Measurements from ENCODE around the gene MFN2. TPM values are rescaled to one million over a fixed set of nuclear protein-coding genes. Genes with fewer than 3 reads are reported as not detected.

The MFN2 gene
- total RNA-seq, 2 experiments from 2014 or later, result 78.1 to 84.2 TPM

DNA sequence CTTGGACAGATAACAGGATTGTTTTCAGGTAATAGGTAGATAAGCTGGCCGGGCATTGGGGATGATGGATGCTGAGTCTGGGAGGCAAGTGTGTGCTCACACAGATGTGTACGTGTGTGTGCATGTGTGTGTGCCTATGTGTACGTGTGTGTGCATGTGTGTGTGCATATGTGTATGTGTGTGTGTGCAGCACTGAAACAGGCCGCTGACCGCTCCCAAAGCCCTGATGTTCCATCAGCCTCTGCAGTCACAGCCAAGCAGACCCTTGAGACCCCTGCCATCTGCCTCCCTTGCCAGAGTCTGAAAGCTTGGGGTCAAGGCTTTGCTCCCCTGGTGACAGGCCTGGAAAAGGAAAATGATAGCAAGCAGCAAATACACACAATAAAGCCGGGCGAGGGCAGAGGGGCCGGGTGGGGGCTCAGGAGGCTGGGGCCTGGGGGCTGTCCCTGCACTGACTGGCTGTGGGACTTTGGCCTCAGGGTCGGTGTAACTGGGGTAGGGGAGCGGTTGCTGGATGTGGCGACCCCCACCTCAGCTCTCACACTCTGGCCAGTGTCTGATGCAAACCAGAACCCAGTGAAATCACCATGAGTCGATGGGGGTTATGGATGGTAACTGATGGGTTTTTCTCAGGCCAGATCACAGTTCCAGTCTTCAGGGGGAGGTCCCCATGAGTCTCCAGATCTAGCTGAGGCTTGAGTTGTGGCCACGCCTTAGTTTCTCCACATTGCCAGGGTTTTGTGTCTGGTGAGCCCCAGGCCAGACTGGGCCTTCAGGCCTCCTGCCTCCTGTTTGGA lies 73.7 kb downstream of the MFN2 start:
- DNase-seq, result no peak
- Mint-ChIP-seq H3K27ac (no peak overlapping the region), H3K27me3 (peaks cover 3% of the 10 kb centered on the region), H3K36me3 (no peaks in the 10 kb centered on the region), H3K9me3 (no peaks in the 10 kb centered on the region), H3K4me1 (peaks cover 40% of the 10 kb centered on the region), H3K4me3 (no peak overlapping the region)

DNA sequence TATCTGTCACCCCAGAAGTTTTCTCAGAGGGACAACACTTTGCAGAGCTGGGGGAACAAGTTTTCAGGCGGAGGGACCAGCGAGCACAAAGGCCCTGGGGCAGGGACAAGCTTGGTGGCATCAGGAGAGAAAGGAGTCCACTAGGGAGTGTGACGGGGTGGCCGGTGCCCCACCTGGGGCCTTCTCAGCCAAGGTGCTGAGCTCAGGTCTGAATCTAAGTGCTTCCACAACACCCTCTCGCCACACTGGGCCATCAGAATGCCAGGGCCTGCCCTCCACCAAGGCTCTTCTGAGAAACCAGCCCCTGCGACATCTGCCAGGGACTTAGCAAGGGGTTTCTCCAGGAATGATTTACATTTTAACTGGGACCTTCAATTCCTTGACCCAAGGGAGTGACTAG lies 75.0 kb downstream of the MFN2 start:
- no peak for DNase-seq
- peaks cover 50% of the 10 kb centered on the region for H3K4me1 Mint-ChIP-seq
- peaks cover 10% of the 10 kb centered on the region for H3K27me3 Mint-ChIP-seq
- peaks cover 2% of the 10 kb centered on the region for H3K36me3 Mint-ChIP-seq
- no peak overlapping the region for H3K27ac Mint-ChIP-seq
- H3K9me3 Mint-ChIP-seq, result no peaks in the 10 kb centered on the region
- H3K4me3 Mint-ChIP-seq, result no peak overlapping the region

DNA sequence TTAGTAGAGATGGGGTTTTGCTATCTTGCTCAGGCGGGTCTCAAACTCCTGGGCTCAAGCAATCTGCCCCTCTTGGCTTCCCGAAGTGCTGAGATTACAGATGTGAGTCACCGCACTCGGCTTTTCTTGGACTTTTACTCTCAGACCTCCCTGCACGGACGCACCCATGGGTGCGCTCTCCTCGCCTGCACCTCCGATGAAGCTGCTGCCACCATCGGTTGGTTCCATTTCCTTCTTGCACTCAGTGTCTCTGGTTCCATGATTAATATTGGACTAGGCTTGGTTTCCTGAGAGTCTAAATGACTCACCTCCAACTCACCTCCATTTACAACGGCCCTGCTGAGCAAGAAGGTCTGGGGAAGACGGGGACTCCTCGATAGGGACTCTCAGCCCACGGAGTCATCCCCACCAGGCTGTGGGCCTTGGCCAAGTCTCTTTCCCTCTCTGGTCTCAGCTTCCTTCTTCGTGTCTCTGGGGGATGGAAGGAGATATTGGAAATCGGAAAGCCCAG lies 76.1 kb downstream of the MFN2 start:
- Mint-ChIP-seq H3K4me1 (peaks cover 50% of the 10 kb centered on the region), H3K4me3 (no peak overlapping the region), H3K36me3 (peaks cover 2% of the 10 kb centered on the region), H3K27ac (peak overlapping the region; percentile 40), H3K27me3 (peaks cover 13% of the 10 kb centered on the region), H3K9me3 (no peaks in the 10 kb centered on the region)
- DNase-seq, result no peak

DNA sequence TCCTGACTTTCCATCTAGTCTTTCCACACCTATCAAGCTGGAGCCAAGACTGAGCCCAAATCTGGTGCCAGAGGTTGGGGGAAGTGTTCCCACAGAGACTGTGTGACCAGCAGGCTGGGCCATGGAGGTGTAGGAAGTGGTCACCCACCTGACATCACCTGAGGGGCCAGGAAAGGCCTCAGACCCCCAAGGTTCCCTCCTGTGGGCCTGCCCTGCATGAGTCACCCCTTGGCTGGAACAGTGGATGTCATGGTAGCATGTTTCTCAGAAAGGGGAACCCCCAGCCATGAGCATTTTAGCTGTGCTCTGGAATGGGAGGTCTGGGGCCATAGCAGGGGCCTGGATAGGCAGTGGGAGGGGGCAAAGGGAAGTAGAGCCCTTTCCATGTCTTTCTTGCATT lies 77.1 kb downstream of the MFN2 start:
- Mint-ChIP-seq H3K27ac (peak overlapping the region; percentile 39), H3K4me3 (no peak overlapping the region), H3K27me3 (peaks cover 22% of the 10 kb centered on the region), H3K4me1 (peaks cover 43% of the 10 kb centered on the region), H3K9me3 (no peaks in the 10 kb centered on the region), H3K36me3 (peaks cover 4% of the 10 kb centered on the region)
- peak; percentile 67 for DNase-seq

DNA sequence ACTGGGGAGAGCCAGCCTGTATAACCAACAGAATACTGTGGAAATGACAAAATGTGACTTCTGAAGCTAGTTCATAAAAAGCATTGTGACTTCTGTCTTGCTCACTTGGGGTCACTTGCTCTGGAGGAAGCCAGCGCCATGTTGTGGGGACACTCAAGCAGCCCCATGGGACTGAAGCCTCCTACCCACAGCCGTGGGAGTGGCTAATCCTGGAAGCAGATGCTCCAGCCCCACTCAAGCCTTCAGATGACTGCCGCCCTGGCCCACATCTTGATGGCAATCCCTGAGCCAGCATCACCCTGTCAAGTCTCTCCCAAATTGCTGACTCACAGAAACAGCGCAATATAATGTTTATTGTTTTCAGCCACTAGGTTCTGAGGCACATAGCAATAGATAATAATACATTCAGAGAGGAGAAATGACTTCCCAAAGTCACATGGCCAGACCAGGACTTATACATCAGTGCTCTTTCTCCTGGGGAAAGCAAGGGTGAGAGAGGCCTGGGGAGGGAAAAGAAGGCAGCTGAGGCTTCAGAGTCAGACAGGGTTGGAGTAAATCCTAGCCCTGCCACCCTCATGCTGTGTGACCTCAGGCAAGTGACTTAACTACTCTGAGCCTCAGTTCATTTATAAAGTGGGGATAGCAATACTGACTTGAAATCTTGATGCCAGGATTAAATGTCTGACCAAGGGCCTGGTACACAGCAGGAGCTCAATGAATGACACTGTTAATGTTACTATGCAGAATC lies 77.9 kb downstream of the MFN2 start:
- Mint-ChIP-seq H3K36me3 (peaks cover 4% of the 10 kb centered on the region), H3K4me1 (peaks cover 46% of the 10 kb centered on the region), H3K27me3 (peaks cover 24% of the 10 kb centered on the region), H3K27ac (no peak overlapping the region), H3K4me3 (no peak overlapping the region), H3K9me3 (no peaks in the 10 kb centered on the region)
- DNase-seq, result no peak

DNA sequence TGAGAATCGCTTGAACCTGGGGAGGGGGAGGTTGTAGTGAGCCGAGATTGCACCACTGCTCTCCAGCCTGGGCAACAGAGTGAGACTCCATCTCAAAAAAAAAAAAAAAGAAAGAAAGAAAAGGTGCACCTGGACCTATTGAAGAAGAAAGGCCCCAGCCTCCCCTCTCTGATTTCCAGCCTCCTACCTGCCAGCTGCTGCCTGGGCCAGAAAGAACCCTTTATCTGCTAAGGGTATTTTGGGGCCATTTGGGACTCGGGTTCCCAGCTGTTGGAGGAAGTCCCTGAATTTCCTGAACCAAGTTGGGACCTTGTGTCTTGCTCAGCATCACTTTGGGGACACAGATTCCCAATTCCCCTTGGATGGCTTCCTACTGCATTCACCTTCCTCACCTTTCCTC lies 79.0 kb downstream of the MFN2 start:
- H3K27ac Mint-ChIP-seq, result no peak overlapping the region
- H3K36me3 Mint-ChIP-seq, result peaks cover 4% of the 10 kb centered on the region
- no peak for DNase-seq
- peak overlapping the region; percentile 24 for H3K4me3 Mint-ChIP-seq
- peaks cover 33% of the 10 kb centered on the region for H3K27me3 Mint-ChIP-seq
- peaks cover 50% of the 10 kb centered on the region for H3K4me1 Mint-ChIP-seq
- no peaks in the 10 kb centered on the region for H3K9me3 Mint-ChIP-seq

DNA sequence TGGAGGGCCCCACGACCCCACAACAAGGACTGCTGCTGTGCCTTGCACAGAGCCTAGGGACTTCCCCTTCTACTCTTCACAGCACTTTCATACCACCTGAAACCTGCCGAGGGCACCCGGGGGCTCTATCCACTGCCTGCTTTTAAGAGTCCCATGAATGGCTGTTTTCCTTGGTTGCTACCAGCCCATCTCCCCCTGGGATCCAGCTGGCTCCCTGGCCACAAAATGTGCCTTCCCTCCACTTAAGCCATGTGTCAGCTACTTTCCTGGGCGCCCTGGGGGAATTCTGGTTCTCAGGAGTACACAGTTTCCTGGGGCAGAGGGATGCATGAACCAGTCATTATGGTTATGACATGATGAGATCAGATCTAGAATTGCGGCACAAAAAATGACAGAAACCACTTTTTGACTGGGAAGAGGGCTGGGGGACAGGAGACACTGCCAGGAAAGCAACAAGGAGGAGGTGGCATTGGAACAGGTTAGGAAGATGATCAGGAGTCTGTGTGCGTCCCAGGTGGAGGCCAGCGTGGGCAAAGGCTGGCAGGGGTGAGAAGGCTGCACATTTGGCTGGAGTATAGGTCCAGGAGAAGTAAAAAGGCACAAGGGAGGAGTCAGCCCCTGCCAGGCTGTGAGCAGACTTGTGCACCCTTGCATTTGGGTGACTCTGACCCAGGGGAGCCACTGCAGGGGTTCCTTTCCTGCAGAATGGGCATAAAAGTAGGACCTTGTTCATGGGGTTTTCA lies 79.6 kb downstream of the MFN2 start:
- H3K9me3 Mint-ChIP-seq, result no peaks in the 10 kb centered on the region
- peak overlapping the region; percentile 24 for H3K4me3 Mint-ChIP-seq
- peaks cover 40% of the 10 kb centered on the region for H3K27me3 Mint-ChIP-seq
- peaks cover 52% of the 10 kb centered on the region for H3K4me1 Mint-ChIP-seq
- peaks cover 4% of the 10 kb centered on the region for H3K36me3 Mint-ChIP-seq
- peak overlapping the region; percentile 6 for H3K27ac Mint-ChIP-seq
- peak; percentile 50 for DNase-seq

DNA sequence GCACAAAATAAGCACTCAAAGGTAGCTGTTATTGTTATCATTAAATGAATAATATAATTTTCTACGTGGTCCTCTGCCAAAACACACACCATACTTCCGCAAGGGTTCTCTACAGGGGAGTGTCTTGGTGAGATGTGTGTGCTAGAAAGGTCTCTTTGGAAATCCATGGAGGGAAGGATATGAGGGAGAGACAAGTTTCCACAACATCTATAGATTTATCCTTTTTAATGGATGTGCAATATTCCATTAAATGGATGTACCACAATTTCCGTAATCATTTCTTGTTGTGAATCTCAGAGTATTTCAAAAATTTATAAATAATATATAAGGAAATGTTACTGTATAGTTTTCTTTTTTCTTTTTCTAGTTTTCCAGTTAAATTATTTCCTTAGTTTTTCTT lies 80.3 kb downstream of the MFN2 start:
- DNase-seq, result no peak
- Mint-ChIP-seq H3K36me3 (peaks cover 4% of the 10 kb centered on the region), H3K9me3 (no peaks in the 10 kb centered on the region), H3K4me1 (peaks cover 53% of the 10 kb centered on the region), H3K27me3 (peaks cover 45% of the 10 kb centered on the region), H3K27ac (no peak overlapping the region), H3K4me3 (no peak overlapping the region)

Other genes starting within 250 kb of the MFN2 start
- 10 to 100 TPM; 10.2 to 11.0 TPM for gene AGTRAP, start 244.3 kb upstream of the MFN2 start, total RNA-seq
- not detected for gene C1orf167, start 218.3 kb upstream of the MFN2 start, total RNA-seq
- gene MTHFR, start 174.5 kb upstream of the MFN2 start, total RNA-seq, result 10 to 100 TPM; 11.0 to 12.2 TPM
- 10 to 100 TPM in 1 of 2 experiments, 1 to 10 TPM in 1; 9.6 to 13.3 TPM for gene CLCN6, start 174.3 kb upstream of the MFN2 start, total RNA-seq
- gene NPPA, start 132.7 kb upstream of the MFN2 start, total RNA-seq, result not detected
- not detected for gene NPPB, start 121.5 kb upstream of the MFN2 start, total RNA-seq
- 10 to 100 TPM; 27.5 to 30.1 TPM for gene KIAA2013, start 54.0 kb upstream of the MFN2 start, total RNA-seq
- 10 to 100 TPM; 21.9 to 22.5 TPM for gene PLOD1, start 45.7 kb upstream of the MFN2 start, total RNA-seq
- gene MIIP, start 39.1 kb downstream of the MFN2 start, total RNA-seq, result 10 to 100 TPM; 21.0 to 22.2 TPM
- 1 to 10 TPM; 1.9 to 2.6 TPM for gene TNFRSF8, start 82.9 kb downstream of the MFN2 start, total RNA-seq
- 100 to 1,000 TPM; 187 to 193 TPM for gene TNFRSF1B, start 186.5 kb downstream of the MFN2 start, total RNA-seq
- gene VPS13D, start 249.6 kb downstream of the MFN2 start, total RNA-seq, result 10 to 100 TPM; 27.7 to 29.1 TPM

Measured in activated naive CD8-positive, alpha-beta T cell treated with anti-CD3 and anti-CD28 coated beads for 36 hours (primary cell).